HepG2 (cell line): ENCODE data around the gene SRSF2. TPM values are rescaled to one million over a fixed set of nuclear protein-coding genes. Genes with fewer than 3 reads are reported as not detected.
A peak's percentile ranks its signal among the peaks of the same experiment; 100 is the strongest.

Experiments
- CREM ChIP-seq, 2 experiments: sonication (generic) in 1 of 2; formaldehyde crosslinking in 1 of 2; IDR thresholded peaks; 2 replicates each; pipeline versions ENCODE4 v1.4.0 to v1.6.1; 2016 to 2020; ENCODE audit warnings: antibody characterized with exemption in 1 of 2, mild to moderate bottlenecking in 1 of 2, missing genetic modification reagents in 1 of 2
- HNRNPLL ChIP-seq: fragments of 200-400 bp; formaldehyde crosslinking; IDR thresholded peaks from 2 replicates; pipeline ENCODE4 v1.6.1; 2017; ENCODE audit warnings: mild to moderate bottlenecking, low read depth, low read length; ENCODE audit not compliant: poor library complexity, severe bottlenecking
- KLF6 ChIP-seq: IDR thresholded peaks from 2 replicates; pipeline ENCODE4 v1.8.0; 2016; ENCODE audit warnings: missing biosample characterization, missing genetic modification reagents
- NFKB2 ChIP-seq: sonication (generic); formaldehyde crosslinking; IDR thresholded peaks from 2 replicates; pipeline ENCODE4 v1.4.0; 2020; ENCODE audit warnings: missing genetic modification reagents, borderline replicate concordance
- SP2 ChIP-seq: sonication (generic); formaldehyde crosslinking; IDR thresholded peaks from 2 replicates; pipeline ENCODE4 v1.5.1; 2020; ENCODE audit warnings: mild to moderate bottlenecking, missing genetic modification reagents
- TCF7 ChIP-seq: sonication (generic); IDR thresholded peaks from 2 replicates; pipeline ENCODE4 v1.6.1; 2016; ENCODE audit warnings: antibody characterized with exemption, low read depth
- TEAD2 ChIP-seq: sonication (generic); formaldehyde crosslinking; IDR thresholded peaks from 2 replicates; pipeline ENCODE4 v1.9.0; 2021; ENCODE audit warnings: missing genetic modification reagents
- ZFY ChIP-seq: sonication (generic); formaldehyde crosslinking; IDR thresholded peaks from 2 replicates; pipeline ENCODE4 v1.4.0; 2020; ENCODE audit warnings: missing genetic modification reagents
- ZNF331 ChIP-seq: sonication (generic); formaldehyde crosslinking; IDR thresholded peaks from 2 replicates; pipeline ENCODE4 v1.4.0; 2020; ENCODE audit warnings: missing genetic modification reagents
- ZNF879 ChIP-seq: sonication (generic); formaldehyde crosslinking; IDR thresholded peaks from 2 replicates; pipeline ENCODE4 v1.8.1; 2023; ENCODE audit warnings: missing genetic modification reagents
- polyA plus RNA-seq, 8 experiments: library from polyadenylated mRNA; depleted of rRNA in 3 of 8; stranded (reverse) in 7 of 8; unstranded in 1 of 8; fragments of >200 nt; fragmentation: Illumina TruSeq in 4 of 8; extraction: Trizol in 4 of 8; gene quantifications; 2 replicates each; pipeline versions ENCODE4 v1.2.1 to v1.2.3, GENCODE V29; 2011 to 2016; ENCODE audit warnings: low read depth in 4 of 8, missing spikeins in 1 of 8, mixed read lengths in 1 of 8; ENCODE audit not compliant: insufficient read depth in 1 of 8
- total RNA-seq, 5 experiments: library from RNA; depleted of rRNA; stranded (reverse); fragments of >200 nt; fragmentation: Illumina TruSeq; extraction: Trizol; gene quantifications; 2 replicates each; pipeline ENCODE4 v1.2.3, GENCODE V29; 2016; ENCODE audit warnings: low read depth in 1 of 5
- TF ChIP-seq, protein P1 (sequence below): sonication (generic); formaldehyde crosslinking; IDR thresholded peaks from 2 replicates; pipeline ENCODE4 v1.4.0; 2020; ENCODE audit warnings: missing genetic modification reagents
- TF ChIP-seq, protein P2 (sequence below): sonication (generic); formaldehyde crosslinking; IDR thresholded peaks from 2 replicates; pipeline ENCODE4 v1.4.0; 2020; ENCODE audit warnings: missing genetic modification reagents
- TF ChIP-seq, protein P3 (sequence below): IDR thresholded peaks from 2 replicates; pipeline ENCODE4 v1.4.0; 2020; ENCODE audit warnings: mild to moderate bottlenecking, missing genetic modification reagents
- TF ChIP-seq, protein P4 (sequence below): sonication (generic); formaldehyde crosslinking; IDR thresholded peaks from 2 replicates; pipeline ENCODE4 v1.4.0; 2020; ENCODE audit warnings: missing genetic modification reagents
- TF ChIP-seq, protein P5 (sequence below): IDR thresholded peaks from 2 replicates; pipeline ENCODE4 v1.6.1; 2016; ENCODE audit warnings: mild to moderate bottlenecking, missing biosample characterization, missing genetic modification reagents
- TF ChIP-seq, protein P6 (sequence below): IDR thresholded peaks from 2 replicates; pipeline ENCODE4 v1.6.1; 2016

The SRSF2 gene
- total and polyA plus RNA-seq, 2 of the 13 experiments (the other 11 are each of a cell fraction or from before 2014, with no cell fraction given), result 306 to 319 TPM

DNA sequence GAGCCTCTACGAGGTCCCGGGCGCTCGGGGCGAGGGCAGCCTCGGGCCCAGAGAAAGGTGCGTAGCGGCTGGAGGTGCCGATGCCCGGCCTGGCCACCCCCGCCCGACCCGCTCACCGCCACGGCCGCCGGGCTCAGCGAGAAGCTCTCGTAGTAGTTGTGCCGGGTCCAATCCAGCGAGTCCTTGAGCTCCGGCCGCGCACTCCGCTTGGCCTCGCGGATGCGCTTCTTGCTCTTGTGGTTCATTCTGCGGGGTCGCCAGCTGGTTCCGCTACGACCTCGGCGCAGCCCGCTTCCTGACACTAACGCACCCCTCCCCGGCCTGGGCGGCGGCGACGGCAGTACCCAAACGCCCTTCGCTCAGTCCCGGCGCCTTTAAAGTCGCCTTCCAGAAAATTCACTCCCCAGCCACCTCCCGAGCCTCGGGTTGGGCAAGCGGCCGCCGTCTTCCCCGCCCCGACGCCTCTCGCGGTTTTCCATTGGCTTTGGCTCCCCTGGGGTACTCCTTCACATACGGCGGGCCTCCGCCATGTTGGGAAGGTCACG, 10.8 kb downstream of the SRSF2 start, which contains the start of gene JMJD6 (continued):
- TF ChIP-seq TEAD2 (CRISPR knock-in tag) (no peak; the same call in 1 of the 2 replicates), HNRNPLL (peak; percentile 99), TCF7 (peak; percentile 14; the same call in 1 of the 2 replicates), ZFY (CRISPR knock-in tag) (peak; percentile 90), SP2 (peak; percentile 87), NFKB2 (CRISPR knock-in tag) (peak; percentile 87; the same call in 1 of the 2 replicates), ZNF879 (CRISPR knock-in tag) (peak; percentile 95; the same call in 1 of the 2 replicates), KLF6 (peak; percentile 91), ZNF331 (CRISPR knock-in tag) (peak; percentile 63), CREM (IDR thresholded peaks at IDR 0.05) (peak; percentile 90), CREM (CRISPR knock-in tag; IDR thresholded peaks at IDR 0.05) (no peak; the same call in 1 of the 2 replicates)
- TF ChIP-seq, protein P1, sequence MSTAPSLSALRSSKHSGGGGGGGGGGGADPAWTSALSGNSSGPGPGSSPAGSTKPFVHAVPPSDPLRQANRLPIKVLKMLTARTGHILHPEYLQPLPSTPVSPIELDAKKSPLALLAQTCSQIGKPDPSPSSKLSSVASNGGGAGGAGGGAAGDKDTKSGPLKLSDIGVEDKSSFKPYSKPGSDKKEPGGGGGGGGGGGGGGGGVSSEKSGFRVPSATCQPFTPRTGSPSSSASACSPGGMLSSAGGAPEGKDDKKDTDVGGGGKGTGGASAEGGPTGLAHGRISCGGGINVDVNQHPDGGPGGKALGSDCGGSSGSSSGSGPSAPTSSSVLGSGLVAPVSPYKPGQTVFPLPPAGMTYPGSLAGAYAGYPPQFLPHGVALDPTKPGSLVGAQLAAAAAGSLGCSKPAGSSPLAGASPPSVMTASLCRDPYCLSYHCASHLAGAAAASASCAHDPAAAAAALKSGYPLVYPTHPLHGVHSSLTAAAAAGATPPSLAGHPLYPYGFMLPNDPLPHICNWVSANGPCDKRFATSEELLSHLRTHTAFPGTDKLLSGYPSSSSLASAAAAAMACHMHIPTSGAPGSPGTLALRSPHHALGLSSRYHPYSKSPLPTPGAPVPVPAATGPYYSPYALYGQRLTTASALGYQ (CRISPR knock-in tag), result peak; percentile 57
- TF ChIP-seq, protein P2, sequence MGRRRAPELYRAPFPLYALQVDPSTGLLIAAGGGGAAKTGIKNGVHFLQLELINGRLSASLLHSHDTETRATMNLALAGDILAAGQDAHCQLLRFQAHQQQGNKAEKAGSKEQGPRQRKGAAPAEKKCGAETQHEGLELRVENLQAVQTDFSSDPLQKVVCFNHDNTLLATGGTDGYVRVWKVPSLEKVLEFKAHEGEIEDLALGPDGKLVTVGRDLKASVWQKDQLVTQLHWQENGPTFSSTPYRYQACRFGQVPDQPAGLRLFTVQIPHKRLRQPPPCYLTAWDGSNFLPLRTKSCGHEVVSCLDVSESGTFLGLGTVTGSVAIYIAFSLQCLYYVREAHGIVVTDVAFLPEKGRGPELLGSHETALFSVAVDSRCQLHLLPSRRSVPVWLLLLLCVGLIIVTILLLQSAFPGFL (CRISPR knock-in tag), result no peak
- TF ChIP-seq, protein P3, sequence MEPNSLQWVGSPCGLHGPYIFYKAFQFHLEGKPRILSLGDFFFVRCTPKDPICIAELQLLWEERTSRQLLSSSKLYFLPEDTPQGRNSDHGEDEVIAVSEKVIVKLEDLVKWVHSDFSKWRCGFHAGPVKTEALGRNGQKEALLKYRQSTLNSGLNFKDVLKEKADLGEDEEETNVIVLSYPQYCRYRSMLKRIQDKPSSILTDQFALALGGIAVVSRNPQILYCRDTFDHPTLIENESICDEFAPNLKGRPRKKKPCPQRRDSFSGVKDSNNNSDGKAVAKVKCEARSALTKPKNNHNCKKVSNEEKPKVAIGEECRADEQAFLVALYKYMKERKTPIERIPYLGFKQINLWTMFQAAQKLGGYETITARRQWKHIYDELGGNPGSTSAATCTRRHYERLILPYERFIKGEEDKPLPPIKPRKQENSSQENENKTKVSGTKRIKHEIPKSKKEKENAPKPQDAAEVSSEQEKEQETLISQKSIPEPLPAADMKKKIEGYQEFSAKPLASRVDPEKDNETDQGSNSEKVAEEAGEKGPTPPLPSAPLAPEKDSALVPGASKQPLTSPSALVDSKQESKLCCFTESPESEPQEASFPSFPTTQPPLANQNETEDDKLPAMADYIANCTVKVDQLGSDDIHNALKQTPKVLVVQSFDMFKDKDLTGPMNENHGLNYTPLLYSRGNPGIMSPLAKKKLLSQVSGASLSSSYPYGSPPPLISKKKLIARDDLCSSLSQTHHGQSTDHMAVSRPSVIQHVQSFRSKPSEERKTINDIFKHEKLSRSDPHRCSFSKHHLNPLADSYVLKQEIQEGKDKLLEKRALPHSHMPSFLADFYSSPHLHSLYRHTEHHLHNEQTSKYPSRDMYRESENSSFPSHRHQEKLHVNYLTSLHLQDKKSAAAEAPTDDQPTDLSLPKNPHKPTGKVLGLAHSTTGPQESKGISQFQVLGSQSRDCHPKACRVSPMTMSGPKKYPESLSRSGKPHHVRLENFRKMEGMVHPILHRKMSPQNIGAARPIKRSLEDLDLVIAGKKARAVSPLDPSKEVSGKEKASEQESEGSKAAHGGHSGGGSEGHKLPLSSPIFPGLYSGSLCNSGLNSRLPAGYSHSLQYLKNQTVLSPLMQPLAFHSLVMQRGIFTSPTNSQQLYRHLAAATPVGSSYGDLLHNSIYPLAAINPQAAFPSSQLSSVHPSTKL, result peak; percentile 47; the same call in 1 of the 2 replicates
- TF ChIP-seq, protein P4, sequence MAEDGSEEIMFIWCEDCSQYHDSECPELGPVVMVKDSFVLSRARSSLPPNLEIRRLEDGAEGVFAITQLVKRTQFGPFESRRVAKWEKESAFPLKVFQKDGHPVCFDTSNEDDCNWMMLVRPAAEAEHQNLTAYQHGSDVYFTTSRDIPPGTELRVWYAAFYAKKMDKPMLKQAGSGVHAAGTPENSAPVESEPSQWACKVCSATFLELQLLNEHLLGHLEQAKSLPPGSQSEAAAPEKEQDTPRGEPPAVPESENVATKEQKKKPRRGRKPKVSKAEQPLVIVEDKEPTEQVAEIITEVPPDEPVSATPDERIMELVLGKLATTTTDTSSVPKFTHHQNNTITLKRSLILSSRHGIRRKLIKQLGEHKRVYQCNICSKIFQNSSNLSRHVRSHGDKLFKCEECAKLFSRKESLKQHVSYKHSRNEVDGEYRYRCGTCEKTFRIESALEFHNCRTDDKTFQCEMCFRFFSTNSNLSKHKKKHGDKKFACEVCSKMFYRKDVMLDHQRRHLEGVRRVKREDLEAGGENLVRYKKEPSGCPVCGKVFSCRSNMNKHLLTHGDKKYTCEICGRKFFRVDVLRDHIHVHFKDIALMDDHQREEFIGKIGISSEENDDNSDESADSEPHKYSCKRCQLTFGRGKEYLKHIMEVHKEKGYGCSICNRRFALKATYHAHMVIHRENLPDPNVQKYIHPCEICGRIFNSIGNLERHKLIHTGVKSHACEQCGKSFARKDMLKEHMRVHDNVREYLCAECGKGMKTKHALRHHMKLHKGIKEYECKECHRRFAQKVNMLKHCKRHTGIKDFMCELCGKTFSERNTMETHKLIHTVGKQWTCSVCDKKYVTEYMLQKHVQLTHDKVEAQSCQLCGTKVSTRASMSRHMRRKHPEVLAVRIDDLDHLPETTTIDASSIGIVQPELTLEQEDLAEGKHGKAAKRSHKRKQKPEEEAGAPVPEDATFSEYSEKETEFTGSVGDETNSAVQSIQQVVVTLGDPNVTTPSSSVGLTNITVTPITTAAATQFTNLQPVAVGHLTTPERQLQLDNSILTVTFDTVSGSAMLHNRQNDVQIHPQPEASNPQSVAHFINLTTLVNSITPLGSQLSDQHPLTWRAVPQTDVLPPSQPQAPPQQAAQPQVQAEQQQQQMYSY (CRISPR knock-in tag), result 0 out of 2 replicates have a peak, but pooled peaks have one; percentile 44
- TF ChIP-seq, protein P5, sequence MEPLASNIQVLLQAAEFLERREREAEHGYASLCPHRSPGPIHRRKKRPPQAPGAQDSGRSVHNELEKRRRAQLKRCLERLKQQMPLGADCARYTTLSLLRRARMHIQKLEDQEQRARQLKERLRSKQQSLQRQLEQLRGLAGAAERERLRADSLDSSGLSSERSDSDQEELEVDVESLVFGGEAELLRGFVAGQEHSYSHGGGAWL (CRISPR knock-in tag), result peak; percentile 51; the same call in 1 of the 2 replicates
- TF ChIP-seq, protein P6, sequence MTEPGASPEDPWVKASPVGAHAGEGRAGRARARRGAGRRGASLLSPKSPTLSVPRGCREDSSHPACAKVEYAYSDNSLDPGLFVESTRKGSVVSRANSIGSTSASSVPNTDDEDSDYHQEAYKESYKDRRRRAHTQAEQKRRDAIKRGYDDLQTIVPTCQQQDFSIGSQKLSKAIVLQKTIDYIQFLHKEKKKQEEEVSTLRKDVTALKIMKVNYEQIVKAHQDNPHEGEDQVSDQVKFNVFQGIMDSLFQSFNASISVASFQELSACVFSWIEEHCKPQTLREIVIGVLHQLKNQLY (CRISPR knock-in tag), result 0 out of 2 replicates have a peak, but pooled peaks have one; percentile 9
